ENCODE measurements around the gene EVC.

EVC gene

GRCh38 chr4:5705647-5706320, 5.2 kb upstream of the EVC start:
- H3K18ac ChIP-seq (ENCODE audit: low read length) = no peak overlapping the region
- no peak overlapping the region for H2BK120ac ChIP-seq (ENCODE audit: low read depth, low read length)
- H3K56ac ChIP-seq (ENCODE audit: low read length) = no peak overlapping the region
- no peak overlapping the region for H4K8ac ChIP-seq (ENCODE audit: low read depth, low read length)
- no peak overlapping the region for H3K9ac ChIP-seq (ENCODE audit: low read length)
- no peaks in the 10 kb centered on the region for H3K79me2 ChIP-seq (ENCODE audit: control insufficient read depth, insufficient read depth, low read length)
- H3K4me3 ChIP-seq (ENCODE audit: low read length) = no peak overlapping the region
- H2BK15ac ChIP-seq (replicated peaks; ENCODE audit: low read depth) = no peak overlapping the region
- WGBS (ENCODE audit: extremely low coverage, insufficient coverage, low lambda C conversion rate) = no CpG with 5 or more reads among the region's 5 CpGs
- no peak overlapping the region for H3K4ac ChIP-seq (ENCODE audit: low read depth, low read length)
- no peak overlapping the region for H2AK5ac ChIP-seq (ENCODE audit: low read length)
- H3K4me2 ChIP-seq (ENCODE audit: low read length) = no peak overlapping the region
- H3K27ac ChIP-seq (ENCODE audit: low read depth, low read length) = no peak overlapping the region
- H3K4me1 ChIP-seq (ENCODE audit: control insufficient read depth, low read depth, low read length) = peaks cover 6% of the 10 kb centered on the region
- no peaks in the 10 kb centered on the region for H3K36me3 ChIP-seq (ENCODE audit: control insufficient read depth, insufficient read depth, low read length)
- DNase-seq = peak; percentile 73
- peaks cover 2% of the 10 kb centered on the region for H3K79me1 ChIP-seq (ENCODE audit: low read length)
- H2BK5ac ChIP-seq (ENCODE audit: low read length) = no peak overlapping the region
- no peaks in the 10 kb centered on the region for H3K27me3 ChIP-seq (ENCODE audit: insufficient read depth, low read length, poor library complexity)
- no peak overlapping the region for H3K23ac ChIP-seq (ENCODE audit: low read length)
- H4K5ac ChIP-seq (ENCODE audit: low read length) = no peak overlapping the region

- no peak for DNase-seq
- Histone ChIP-seq H2BK5ac (ENCODE audit: low read length) (no peak overlapping the region), H2AK5ac (ENCODE audit: low read length) (no peak overlapping the region), H3K4me2 (ENCODE audit: low read length) (no peak overlapping the region), H4K5ac (ENCODE audit: low read length) (no peak overlapping the region), H3K4me1 (ENCODE audit: control insufficient read depth, low read depth, low read length) (peaks cover 6% of the 10 kb centered on the region), H2BK120ac (ENCODE audit: low read depth, low read length) (no peak overlapping the region), H3K4me3 (ENCODE audit: low read length) (no peak overlapping the region), H3K36me3 (ENCODE audit: control insufficient read depth, insufficient read depth, low read length) (no peaks in the 10 kb centered on the region), H3K9ac (ENCODE audit: low read length) (no peak overlapping the region), H3K27ac (ENCODE audit: low read depth, low read length) (no peak overlapping the region), H3K4ac (ENCODE audit: low read depth, low read length) (no peak overlapping the region), H3K27me3 (ENCODE audit: insufficient read depth, low read length, poor library complexity) (no peaks in the 10 kb centered on the region), H3K79me2 (ENCODE audit: control insufficient read depth, insufficient read depth, low read length) (no peaks in the 10 kb centered on the region), H3K18ac (ENCODE audit: low read length) (no peak overlapping the region), H4K8ac (ENCODE audit: low read depth, low read length) (no peak overlapping the region), H3K56ac (ENCODE audit: low read length) (no peak overlapping the region), H3K79me1 (ENCODE audit: low read length) (peaks cover 2% of the 10 kb centered on the region), H2BK15ac (replicated peaks; ENCODE audit: low read depth) (no peak overlapping the region), H3K23ac (ENCODE audit: low read length) (no peak overlapping the region)
- WGBS (ENCODE audit: extremely low coverage, insufficient coverage, low lambda C conversion rate) = no CpG with 5 or more reads among the region's 11 CpGs
Measured at GRCh38 chr4:5706486-5707290, 4.3 kb upstream of the EVC start.

- no peak overlapping the region for H2AK5ac ChIP-seq (ENCODE audit: low read length)
- no peak for DNase-seq
Measured at GRCh38 chr4:5707366-5707765, 3.6 kb upstream of the EVC start.

GRCh38 chr4:5707778-5708448, 3.1 kb upstream of the EVC start:
- H3K4me1 ChIP-seq (ENCODE audit: control insufficient read depth, low read depth, low read length) = peaks cover 11% of the 10 kb centered on the region
- peak overlapping the region; percentile 89 for H3K18ac ChIP-seq (ENCODE audit: low read length)
- no peak overlapping the region for H2BK120ac ChIP-seq (ENCODE audit: low read depth, low read length)
- peak overlapping the region; percentile 50 for H3K4me3 ChIP-seq (ENCODE audit: low read length)
- peak overlapping the region; percentile 71 for H3K56ac ChIP-seq (ENCODE audit: low read length)
- no peak overlapping the region for H2BK5ac ChIP-seq (ENCODE audit: low read length)
- no peak overlapping the region for H2AK5ac ChIP-seq (ENCODE audit: low read length)
- no CpG with 5 or more reads among the region's 41 CpGs for WGBS (ENCODE audit: extremely low coverage, insufficient coverage, low lambda C conversion rate)
- H3K27ac ChIP-seq (ENCODE audit: low read depth, low read length) = no peak overlapping the region
- H3K79me1 ChIP-seq (ENCODE audit: low read length) = peaks cover 11% of the 10 kb centered on the region
- H3K36me3 ChIP-seq (ENCODE audit: control insufficient read depth, insufficient read depth, low read length) = no peaks in the 10 kb centered on the region
- H3K4ac ChIP-seq (ENCODE audit: low read depth, low read length) = no peak overlapping the region
- H4K5ac ChIP-seq (ENCODE audit: low read length) = no peak overlapping the region
- peak; percentile 38 for DNase-seq
- H3K9ac ChIP-seq (ENCODE audit: low read length) = peak overlapping the region; percentile 90
- no peaks in the 10 kb centered on the region for H3K27me3 ChIP-seq (ENCODE audit: insufficient read depth, low read length, poor library complexity)
- H3K23ac ChIP-seq (ENCODE audit: low read length) = no peak overlapping the region
- H4K8ac ChIP-seq (ENCODE audit: low read depth, low read length) = peak overlapping the region; percentile 68
- no peak overlapping the region for H2BK15ac ChIP-seq (replicated peaks; ENCODE audit: low read depth)
- peaks cover 1% of the 10 kb centered on the region for H3K79me2 ChIP-seq (ENCODE audit: control insufficient read depth, insufficient read depth, low read length)
- H3K4me2 ChIP-seq (ENCODE audit: low read length) = peak overlapping the region; percentile 70

More at GRCh38 chr4:5707366-5707765, 3.6 kb upstream of the EVC start:
- H3K4me3 ChIP-seq (ENCODE audit: low read length) = no peak overlapping the region
- H3K27ac ChIP-seq (ENCODE audit: low read depth, low read length) = no peak overlapping the region
- no peaks in the 10 kb centered on the region for H3K27me3 ChIP-seq (ENCODE audit: insufficient read depth, low read length, poor library complexity)
- H2BK15ac ChIP-seq (replicated peaks; ENCODE audit: low read depth) = no peak overlapping the region
- peak overlapping the region; percentile 6 for H3K4me2 ChIP-seq (ENCODE audit: low read length)
- H3K9ac ChIP-seq (ENCODE audit: low read length) = peak overlapping the region; percentile 90
- H3K36me3 ChIP-seq (ENCODE audit: control insufficient read depth, insufficient read depth, low read length) = no peaks in the 10 kb centered on the region
- peaks cover 7% of the 10 kb centered on the region for H3K79me1 ChIP-seq (ENCODE audit: low read length)
- peaks cover 11% of the 10 kb centered on the region for H3K4me1 ChIP-seq (ENCODE audit: control insufficient read depth, low read depth, low read length)
- H3K79me2 ChIP-seq (ENCODE audit: control insufficient read depth, insufficient read depth, low read length) = peaks cover 1% of the 10 kb centered on the region
- H3K4ac ChIP-seq (ENCODE audit: low read depth, low read length) = no peak overlapping the region
- no peak overlapping the region for H2BK120ac ChIP-seq (ENCODE audit: low read depth, low read length)
- WGBS (ENCODE audit: extremely low coverage, insufficient coverage, low lambda C conversion rate) = no CpG with 5 or more reads among the region's 5 CpGs
- no peak overlapping the region for H3K23ac ChIP-seq (ENCODE audit: low read length)
- H2BK5ac ChIP-seq (ENCODE audit: low read length) = no peak overlapping the region
- no peak overlapping the region for H4K8ac ChIP-seq (ENCODE audit: low read depth, low read length)
- H4K5ac ChIP-seq (ENCODE audit: low read length) = no peak overlapping the region
- H3K56ac ChIP-seq (ENCODE audit: low read length) = peak overlapping the region; percentile 71
- H3K18ac ChIP-seq (ENCODE audit: low read length) = no peak overlapping the region

GRCh38 chr4:5708449-5709206, 2.4 kb upstream of the EVC start, which contains the start of gene EVC2:
TSS of gene EVC2 (minus strand) at chr4:5708559. CDS start at chr4:5708513, 46 bp downstream.
- H2AK5ac ChIP-seq (ENCODE audit: low read length) = no peak within 1 kb of the TSS
- peaks cover 11% of the 10 kb centered on the region for H3K4me1 ChIP-seq (ENCODE audit: control insufficient read depth, low read depth, low read length)
- H3K27ac ChIP-seq (ENCODE audit: low read depth, low read length) = no peak within 1 kb of the TSS
- peak within 1 kb of the TSS; percentile 70 for H3K4me2 ChIP-seq (ENCODE audit: low read length)
- no peaks in the 10 kb centered on the region for H3K27me3 ChIP-seq (ENCODE audit: insufficient read depth, low read length, poor library complexity)
- no peak within 1 kb of the TSS for H2BK5ac ChIP-seq (ENCODE audit: low read length)
- H2BK120ac ChIP-seq (ENCODE audit: low read depth, low read length) = no peak within 1 kb of the TSS
- H4K8ac ChIP-seq (ENCODE audit: low read depth, low read length) = peak within 1 kb of the TSS; percentile 68
- H3K36me3 ChIP-seq (ENCODE audit: control insufficient read depth, insufficient read depth, low read length) = no peaks in the 10 kb centered on the region
- H3K79me2 ChIP-seq (ENCODE audit: control insufficient read depth, insufficient read depth, low read length) = peaks cover 1% of the 10 kb centered on the region
- peak within 1 kb of the TSS; percentile 89 for H3K18ac ChIP-seq (ENCODE audit: low read length)
- WGBS (ENCODE audit: extremely low coverage, insufficient coverage, low lambda C conversion rate) = no CpG with 5 or more reads among the region's 57 CpGs
- H3K56ac ChIP-seq (ENCODE audit: low read length) = peak within 1 kb of the TSS; percentile 71
- DNase-seq = peak; percentile 65
- peak within 1 kb of the TSS; percentile 43 for H3K4ac ChIP-seq (ENCODE audit: low read depth, low read length)
- H2BK15ac ChIP-seq (replicated peaks; ENCODE audit: low read depth) = no peak within 1 kb of the TSS
- peak within 1 kb of the TSS; percentile 90 for H3K9ac ChIP-seq (ENCODE audit: low read length)
- peak within 1 kb of the TSS; percentile 50 for H3K4me3 ChIP-seq (ENCODE audit: low read length)
- H3K79me1 ChIP-seq (ENCODE audit: low read length) = peaks cover 12% of the 10 kb centered on the region
- H3K23ac ChIP-seq (ENCODE audit: low read length) = no peak within 1 kb of the TSS
- H4K5ac ChIP-seq (ENCODE audit: low read length) = no peak within 1 kb of the TSS
